ENCODE results near the gene DCAF7.
A peak's percentile ranks its signal among the peaks of the same experiment; 100 is the strongest.

Gene DCAF7

GRCh38 chr17:63633742-63634141 is 83.5 kb downstream of the DCAF7 start:
- no peak for DNase-seq (ENCODE audit: low read depth)
- TF ChIP-seq POLR2A (IDR thresholded peaks at IDR 0.05; ENCODE audit: extremely low read depth, insufficient read length): no peak
- TF ChIP-seq, protein P1, sequence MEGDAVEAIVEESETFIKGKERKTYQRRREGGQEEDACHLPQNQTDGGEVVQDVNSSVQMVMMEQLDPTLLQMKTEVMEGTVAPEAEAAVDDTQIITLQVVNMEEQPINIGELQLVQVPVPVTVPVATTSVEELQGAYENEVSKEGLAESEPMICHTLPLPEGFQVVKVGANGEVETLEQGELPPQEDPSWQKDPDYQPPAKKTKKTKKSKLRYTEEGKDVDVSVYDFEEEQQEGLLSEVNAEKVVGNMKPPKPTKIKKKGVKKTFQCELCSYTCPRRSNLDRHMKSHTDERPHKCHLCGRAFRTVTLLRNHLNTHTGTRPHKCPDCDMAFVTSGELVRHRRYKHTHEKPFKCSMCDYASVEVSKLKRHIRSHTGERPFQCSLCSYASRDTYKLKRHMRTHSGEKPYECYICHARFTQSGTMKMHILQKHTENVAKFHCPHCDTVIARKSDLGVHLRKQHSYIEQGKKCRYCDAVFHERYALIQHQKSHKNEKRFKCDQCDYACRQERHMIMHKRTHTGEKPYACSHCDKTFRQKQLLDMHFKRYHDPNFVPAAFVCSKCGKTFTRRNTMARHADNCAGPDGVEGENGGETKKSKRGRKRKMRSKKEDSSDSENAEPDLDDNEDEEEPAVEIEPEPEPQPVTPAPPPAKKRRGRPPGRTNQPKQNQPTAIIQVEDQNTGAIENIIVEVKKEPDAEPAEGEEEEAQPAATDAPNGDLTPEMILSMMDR (IDR thresholded peaks at IDR 0.05; ENCODE audit: low read depth, low read length): no peak
- no peak for TF ChIP-seq MYC (IDR thresholded peaks at IDR 0.05; ENCODE audit: low read depth, low read length)
- TF ChIP-seq MAX (IDR thresholded peaks at IDR 0.05; ENCODE audit: low read depth, low read length): no peak
- no peak overlapping the region for H3K4me3 ChIP-seq (ENCODE audit: low read depth, low read length)

- no peak for TF ChIP-seq POLR2A (IDR thresholded peaks at IDR 0.05; ENCODE audit: extremely low read depth, insufficient read length)
- TF ChIP-seq, protein P1 (IDR thresholded peaks at IDR 0.05; ENCODE audit: low read depth, low read length): no peak
- TF ChIP-seq MAX (IDR thresholded peaks at IDR 0.05; ENCODE audit: low read depth, low read length): no peak
- no peak for TF ChIP-seq MYC (IDR thresholded peaks at IDR 0.05; ENCODE audit: low read depth, low read length)
- peak; percentile 42 for DNase-seq (ENCODE audit: low read depth)
- H3K4me3 ChIP-seq (ENCODE audit: low read depth, low read length): no peak overlapping the region
These were observed 83.9 kb downstream of the DCAF7 start for GRCh38 chr17:63634163-63634562.

GRCh38 chr17:63634816-63635215 is 84.5 kb downstream of the DCAF7 start:
- no peak overlapping the region for H3K4me3 ChIP-seq (ENCODE audit: low read depth, low read length)

GRCh38 chr17:63635290-63635689 is 85.0 kb downstream of the DCAF7 start:
- DNase-seq (ENCODE audit: low read depth): no peak
- TF ChIP-seq MYC (IDR thresholded peaks at IDR 0.05; ENCODE audit: low read depth, low read length): no peak
- no peak for TF ChIP-seq MAX (IDR thresholded peaks at IDR 0.05; ENCODE audit: low read depth, low read length)
- TF ChIP-seq, protein P1 (IDR thresholded peaks at IDR 0.05; ENCODE audit: low read depth, low read length): no peak
- TF ChIP-seq POLR2A (IDR thresholded peaks at IDR 0.05; ENCODE audit: extremely low read depth, insufficient read length): no peak
- H3K4me3 ChIP-seq (ENCODE audit: low read depth, low read length): no peak overlapping the region

More at GRCh38 chr17:63634816-63635215, 84.5 kb downstream of the DCAF7 start:
- TF ChIP-seq MAX (IDR thresholded peaks at IDR 0.05; ENCODE audit: low read depth, low read length) (no peak), POLR2A (IDR thresholded peaks at IDR 0.05; ENCODE audit: extremely low read depth, insufficient read length) (no peak), MYC (IDR thresholded peaks at IDR 0.05; ENCODE audit: low read depth, low read length) (no peak)
- TF ChIP-seq, protein P1 (IDR thresholded peaks at IDR 0.05; ENCODE audit: low read depth, low read length): no peak
- no peak for DNase-seq (ENCODE audit: low read depth)

- H3K4me3 ChIP-seq (ENCODE audit: low read depth, low read length): no peak overlapping the region
- DNase-seq (ENCODE audit: low read depth): no peak
- TF ChIP-seq, protein P1 (IDR thresholded peaks at IDR 0.05; ENCODE audit: low read depth, low read length): no peak
- TF ChIP-seq POLR2A (IDR thresholded peaks at IDR 0.05; ENCODE audit: extremely low read depth, insufficient read length) (no peak), MYC (IDR thresholded peaks at IDR 0.05; ENCODE audit: low read depth, low read length) (no peak), MAX (IDR thresholded peaks at IDR 0.05; ENCODE audit: low read depth, low read length) (no peak)
These were observed 85.5 kb downstream of the DCAF7 start for GRCh38 chr17:63635787-63636186.
